Thyroid gland (tissue), 4 donors: ENCODE measurements around the gene ACACB. TPM values are rescaled to one million over a fixed set of nuclear protein-coding genes. Genes with fewer than 3 reads are reported as not detected.

Experiments
- DNase-seq, 2 donors: peaks; one replicate each; pipeline ENCODE4 v3.0.0-alpha.2; 2019
- H3K27ac ChIP-seq, 3 donors: fragments of 200-600 bp; sonication (generic); 1 replicate in 2 of 3; 2 replicates in 1 of 3; pipeline ENCODE4 v1.5.1; 2016 to 2019; ENCODE audit warnings: mild to moderate bottlenecking in 1 of 3, moderate library complexity in 1 of 3
- H3K27me3 ChIP-seq: fragments of 200-600 bp; sonication (generic); one replicate; pipeline ENCODE4 v1.5.1; 2019
- H3K36me3 ChIP-seq, 2 donors: fragments of 200-600 bp; sonication (generic); one replicate each; pipeline ENCODE4 v1.5.1; 2016 to 2019
- H3K4me1 ChIP-seq, 2 donors: fragments of 200-600 bp; sonication (generic); one replicate each; pipeline ENCODE4 v1.5.1; 2017 to 2019
- H3K4me3 ChIP-seq, 3 donors: fragments of 200-600 bp; sonication (generic); replicated peaks in 1 of 3; 1 replicate in 2 of 3; 2 replicates in 1 of 3; pipeline ENCODE4 v1.5.1; 2016; ENCODE audit warnings: mild to moderate bottlenecking in 1 of 3
- H3K9me3 ChIP-seq: fragments of 200-600 bp; sonication (generic); one replicate; pipeline ENCODE4 v1.5.1; 2017
- POLR2A ChIP-seq, 2 donors: fragments of 450-650 bp; IDR thresholded peaks; one replicate each; pipeline ENCODE4 v1.6.1; 2017; ENCODE audit warnings: antibody characterized with exemption in 2 of 2, mild to moderate bottlenecking in 2 of 2, moderate library complexity in 1 of 2
- WGBS, 2 donors: methylation state at CpG; one replicate each; pipeline ENCODE4 v1.1.5; 2017; 5-methylcytosine and 5-hydroxymethylcytosine counted together
- intact Hi-C: fragments of 100-400 bp; cut with DNase I; formaldehyde crosslinking; loops from one replicate; pipeline ENCODE4 v1.15.1; 2023
- total RNA-seq, 4 donors: library from RNA; depleted of rRNA; stranded (reverse); fragments of >200 nt; gene quantifications; one replicate each; pipeline ENCODE4 v1.2.3, GENCODE V29; 2016
- TF ChIP-seq, protein P1 (sequence below), 6 experiments: fragments of 200-600 bp in 3 of 6; fragments of 450-650 bp in 3 of 6; sonication (generic) in 3 of 6; IDR thresholded peaks; one replicate each; pipeline ENCODE4 v1.5.1; 2016 to 2019; ENCODE audit warnings: antibody characterized with exemption in 6 of 6, mild to moderate bottlenecking in 2 of 6, inconsistent platforms in 1 of 6, moderate library complexity in 1 of 6

ACACB gene
- total RNA-seq, 4 donors from 2014 or later = 115 to 178 (median 140) TPM

DNA sequence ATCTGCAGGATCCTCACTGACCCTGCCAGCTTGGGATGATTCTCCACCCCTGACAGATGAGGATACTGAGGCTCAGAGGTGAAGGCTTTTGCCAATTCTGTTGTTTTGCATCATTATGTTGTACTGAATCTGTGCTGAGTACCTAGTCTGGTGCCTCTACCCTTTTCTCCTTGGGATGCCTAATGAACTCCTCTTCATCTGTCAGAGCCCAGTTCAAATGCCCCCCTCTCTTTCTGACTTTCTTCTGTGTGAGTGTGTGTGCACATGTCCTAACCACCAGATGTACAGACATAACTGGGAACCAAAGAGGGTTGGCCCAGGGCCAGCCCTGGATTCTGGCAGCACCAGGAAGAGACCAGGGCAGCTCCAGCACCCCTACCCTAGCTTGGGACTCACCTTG, 169.9 kb downstream of the ACACB start:
- H3K27ac ChIP-seq = no peak overlapping the region
- no peaks in the 10 kb centered on the region for H3K36me3 ChIP-seq
- intact Hi-C loops = no loop called here
- TF ChIP-seq, protein P1, sequence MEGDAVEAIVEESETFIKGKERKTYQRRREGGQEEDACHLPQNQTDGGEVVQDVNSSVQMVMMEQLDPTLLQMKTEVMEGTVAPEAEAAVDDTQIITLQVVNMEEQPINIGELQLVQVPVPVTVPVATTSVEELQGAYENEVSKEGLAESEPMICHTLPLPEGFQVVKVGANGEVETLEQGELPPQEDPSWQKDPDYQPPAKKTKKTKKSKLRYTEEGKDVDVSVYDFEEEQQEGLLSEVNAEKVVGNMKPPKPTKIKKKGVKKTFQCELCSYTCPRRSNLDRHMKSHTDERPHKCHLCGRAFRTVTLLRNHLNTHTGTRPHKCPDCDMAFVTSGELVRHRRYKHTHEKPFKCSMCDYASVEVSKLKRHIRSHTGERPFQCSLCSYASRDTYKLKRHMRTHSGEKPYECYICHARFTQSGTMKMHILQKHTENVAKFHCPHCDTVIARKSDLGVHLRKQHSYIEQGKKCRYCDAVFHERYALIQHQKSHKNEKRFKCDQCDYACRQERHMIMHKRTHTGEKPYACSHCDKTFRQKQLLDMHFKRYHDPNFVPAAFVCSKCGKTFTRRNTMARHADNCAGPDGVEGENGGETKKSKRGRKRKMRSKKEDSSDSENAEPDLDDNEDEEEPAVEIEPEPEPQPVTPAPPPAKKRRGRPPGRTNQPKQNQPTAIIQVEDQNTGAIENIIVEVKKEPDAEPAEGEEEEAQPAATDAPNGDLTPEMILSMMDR (IDR thresholded peaks at IDR 0.05) = no peak
- TF ChIP-seq POLR2A (IDR thresholded peaks at IDR 0.05) = no peak
- no peak for DNase-seq
- H3K9me3 ChIP-seq = no peaks in the 10 kb centered on the region
- peaks cover 0 to 1% of the 10 kb centered on the region in 2 donors for H3K4me1 ChIP-seq
- no peaks in the 10 kb centered on the region for H3K27me3 ChIP-seq
- no peak overlapping the region for H3K4me3 ChIP-seq

GRCh38 chr12:109286652-109287051, 170.3 kb downstream of the ACACB start:
- Histone ChIP-seq H3K36me3 (no peaks in the 10 kb centered on the region), H3K27me3 (no peaks in the 10 kb centered on the region), H3K4me3 (no peak overlapping the region), H3K27ac (no peak overlapping the region), H3K4me1 (peaks cover 3 to 5% of the 10 kb centered on the region in 2 donors), H3K9me3 (no peaks in the 10 kb centered on the region)
- TF ChIP-seq POLR2A (IDR thresholded peaks at IDR 0.05) = no peak
- TF ChIP-seq, protein P1 (IDR thresholded peaks at IDR 0.05) = no peak
- intact Hi-C loops = no loop called here
- no peak for DNase-seq
- WGBS, 2 donors = 93 to 94% methylated on average over 4 of the region's 4 CpGs

- Histone ChIP-seq H3K27me3 (no peaks in the 10 kb centered on the region), H3K27ac (no peak overlapping the region), H3K36me3 (no peaks in the 10 kb centered on the region), H3K4me1 (peaks cover 6 to 11% of the 10 kb centered on the region in 2 donors), H3K9me3 (no peaks in the 10 kb centered on the region), H3K4me3 (no peak overlapping the region)
- no peak for DNase-seq
- intact Hi-C loops = no loop called here
- WGBS, 2 donors = 81 to 83% methylated on average over 7 of the region's 7 CpGs
- TF ChIP-seq, protein P1 (IDR thresholded peaks at IDR 0.05) = no peak
- TF ChIP-seq POLR2A (IDR thresholded peaks at IDR 0.05) = no peak
These were observed 170.8 kb downstream of the ACACB start for GRCh38 chr12:109287181-109287580.

DNA sequence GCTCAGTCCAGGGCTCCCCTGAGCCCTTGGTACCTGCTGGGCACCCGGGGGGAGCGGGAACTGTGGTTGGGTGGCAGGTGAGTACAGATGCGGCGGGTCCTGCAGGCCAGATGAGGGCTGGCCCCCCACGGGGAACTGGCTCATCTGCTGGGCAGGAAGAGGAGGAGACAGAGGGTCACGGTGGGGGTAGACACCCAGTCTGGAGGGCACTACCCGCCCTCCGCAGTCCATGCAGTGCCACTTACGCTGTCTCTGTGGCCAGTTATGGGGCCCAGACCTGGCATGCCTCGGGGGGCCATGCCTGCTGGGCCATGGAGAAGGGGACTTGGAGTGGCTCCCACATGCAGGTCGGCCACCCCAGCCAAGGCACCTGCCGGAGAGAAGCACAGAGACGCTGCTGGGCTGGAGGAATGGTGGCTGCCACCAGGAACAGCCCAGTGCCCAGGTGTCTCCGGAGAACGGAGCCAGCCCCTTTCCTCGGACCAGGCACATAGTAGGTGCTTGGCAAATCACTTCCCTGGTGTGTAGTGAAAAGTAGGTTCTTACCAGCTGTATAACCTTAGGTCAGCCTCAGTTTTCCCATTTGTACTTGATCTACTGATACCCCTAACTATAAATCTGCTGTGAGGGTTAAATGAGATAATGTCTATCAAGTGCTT, 171.6 kb downstream of the ACACB start:
- Histone ChIP-seq H3K4me1 (peaks cover 6 to 12% of the 10 kb centered on the region in 2 donors), H3K27ac (no peak overlapping the region), H3K36me3 (no peaks in the 10 kb centered on the region), H3K4me3 (no peak overlapping the region), H3K9me3 (no peaks in the 10 kb centered on the region), H3K27me3 (no peaks in the 10 kb centered on the region)
- DNase-seq = no peak
- intact Hi-C loops = no loop called here
- WGBS, 2 donors = 44 to 68% methylated on average over 9 to 16 of the region's 16 CpGs
- TF ChIP-seq POLR2A (IDR thresholded peaks at IDR 0.05) = no peak
- TF ChIP-seq, protein P1 (IDR thresholded peaks at IDR 0.05) = no peak

GRCh38 chr12:109288571-109288970, 172.2 kb downstream of the ACACB start:
- no peak for DNase-seq
- 71 to 82% methylated on average over 1 of the region's 1 CpG for WGBS, 2 donors
- Histone ChIP-seq H3K27me3 (no peaks in the 10 kb centered on the region), H3K4me3 (no peak overlapping the region), H3K4me1 (peaks cover 6 to 12% of the 10 kb centered on the region in 2 donors), H3K27ac (no peak overlapping the region), H3K9me3 (no peaks in the 10 kb centered on the region), H3K36me3 (no peaks in the 10 kb centered on the region)
- intact Hi-C loops = no loop called here
- TF ChIP-seq, protein P1 (IDR thresholded peaks at IDR 0.05) = no peak
- TF ChIP-seq POLR2A (IDR thresholded peaks at IDR 0.05) = no peak
